GM21381 (cell line): ENCODE data around the gene ZP1.

Experiments used
- ATAC-seq: cut with Tn5 transposase; IDR thresholded peaks from one replicate; pipeline ENCODE4 v1.9.1; 2021; ENCODE audit warnings: mild to moderate bottlenecking, moderate library complexity; ENCODE audit not compliant: unreplicated experiment

The ZP1 gene

GRCh38 chr11:60873533-60873932 is 6.2 kb downstream of the ZP1 start:
- no peak for ATAC-seq

GRCh38 chr11:60874421-60875365 is 7.4 kb downstream of the ZP1 start:
- ATAC-seq: no peak

GRCh38 chr11:60875366-60876167 is 8.2 kb downstream of the ZP1 start:
- no peak for ATAC-seq

GRCh38 chr11:60876168-60876485 is 8.8 kb downstream of the ZP1 start:
- ATAC-seq: no peak

GRCh38 chr11:60878245-60879101 is 11.1 kb downstream of the ZP1 start:
- no peak for ATAC-seq

- no peak for ATAC-seq
These were observed 11.8 kb downstream of the ZP1 start for GRCh38 chr11:60879104-60879503.

- no peak for ATAC-seq
These were observed 12.7 kb downstream of the ZP1 start for GRCh38 chr11:60879971-60880588.

GRCh38 chr11:60880643-60881282 is 13.4 kb downstream of the ZP1 start:
- ATAC-seq: no peak

- ATAC-seq: no peak
These were observed 20.2 kb downstream of the ZP1 start for GRCh38 chr11:60887556-60887955.

- no peak for ATAC-seq
These were observed 22.5 kb downstream of the ZP1 start for GRCh38 chr11:60889869-60890311.

- no peak for ATAC-seq
These were observed 23.4 kb downstream of the ZP1 start for GRCh38 chr11:60890696-60891095.

- no peak for ATAC-seq
These were observed 23.9 kb downstream of the ZP1 start for GRCh38 chr11:60891103-60891741.

GRCh38 chr11:60895687-60896086 is 28.3 kb downstream of the ZP1 start:
- ATAC-seq: no peak

- no peak for ATAC-seq
These were observed 30.2 kb downstream of the ZP1 start for GRCh38 chr11:60897496-60897895.

- ATAC-seq: no peak
These were observed 31.9 kb downstream of the ZP1 start for GRCh38 chr11:60899046-60899936.

- ATAC-seq: no peak
These were observed 32.6 kb downstream of the ZP1 start for GRCh38 chr11:60899977-60900376.

- no peak for ATAC-seq
These were observed 33.5 kb downstream of the ZP1 start for GRCh38 chr11:60900673-60901404.

- no peak for ATAC-seq
These were observed 35.3 kb downstream of the ZP1 start for GRCh38 chr11:60902625-60903024.
